H1 (cell line): Measurements from ENCODE around the gene ZNF768. TPM values are rescaled to one million over a fixed set of nuclear protein-coding genes. Genes with fewer than 3 reads are reported as not detected.

Source experiments
- PHF8 ChIP-seq: fragments of 200-600 bp; sonication (generic); conservative IDR thresholded peaks from 2 replicates; pipeline ENCODE4 v1.7.1; 2012; ENCODE audit warnings: low read depth, mild to moderate bottlenecking, inconsistent platforms, low read length, moderate library complexity
- RBBP5 ChIP-seq: IDR thresholded peaks from 2 replicates; pipeline ENCODE4 v1.7.1; 2012; ENCODE audit warnings: low read depth, mild to moderate bottlenecking, inconsistent platforms, low read length, moderate library complexity, borderline replicate concordance
- SP2 ChIP-seq: IDR thresholded peaks from 2 replicates; pipeline ENCODE4 v1.6.1; 2012; ENCODE audit warnings: mild to moderate bottlenecking, low read length, inconsistent platforms
- polyA plus RNA-seq, 7 experiments: library from polyadenylated mRNA; depleted of rRNA in 3 of 7; stranded (reverse) in 5 of 7; unstranded in 2 of 7; fragments of >200 nt in 5 of 7; fragments of 200-250 nt in 2 of 7; gene quantifications; 1 replicate in 5 of 7; 2 replicates in 1 of 7; 4 replicates in 1 of 7; pipeline versions ENCODE4 v1.2.1 to v1.2.3, GENCODE V29; 2011 to 2013; ENCODE audit warnings: missing spikeins in 2 of 7, mixed read lengths in 2 of 7
- total RNA-seq: library from RNA; stranded (reverse); fragmentation: NEBNext Ultra II Directional; extraction: Animal tissue kit (Norgen Biotek cat#: 25700); gene quantifications from 2 replicates; pipeline ENCODE4 v1.2.1, GENCODE V29; 2021

The ZNF768 gene
- total and polyA plus RNA-seq, 2 of the 8 experiments (the other 6 are each of a cell fraction or from before 2014, with no cell fraction given), result 36.1 to 47.7 TPM

GRCh38 chr16:30481381-30481780 lies 45.0 kb downstream of the ZNF768 start (continued):
- TF ChIP-seq PHF8 (no peak), SP2 (no peak), RBBP5 (no peak)
